Measurements from ENCODE around the gene LRCOL1. TPM values are rescaled to one million over a fixed set of nuclear protein-coding genes. Genes with fewer than 3 reads are reported as not detected.

Gene LRCOL1
- total and polyA plus RNA-seq, 2 of the 13 experiments (the other 11 are each of a cell fraction or from before 2014, with no cell fraction given): not detected

DNA sequence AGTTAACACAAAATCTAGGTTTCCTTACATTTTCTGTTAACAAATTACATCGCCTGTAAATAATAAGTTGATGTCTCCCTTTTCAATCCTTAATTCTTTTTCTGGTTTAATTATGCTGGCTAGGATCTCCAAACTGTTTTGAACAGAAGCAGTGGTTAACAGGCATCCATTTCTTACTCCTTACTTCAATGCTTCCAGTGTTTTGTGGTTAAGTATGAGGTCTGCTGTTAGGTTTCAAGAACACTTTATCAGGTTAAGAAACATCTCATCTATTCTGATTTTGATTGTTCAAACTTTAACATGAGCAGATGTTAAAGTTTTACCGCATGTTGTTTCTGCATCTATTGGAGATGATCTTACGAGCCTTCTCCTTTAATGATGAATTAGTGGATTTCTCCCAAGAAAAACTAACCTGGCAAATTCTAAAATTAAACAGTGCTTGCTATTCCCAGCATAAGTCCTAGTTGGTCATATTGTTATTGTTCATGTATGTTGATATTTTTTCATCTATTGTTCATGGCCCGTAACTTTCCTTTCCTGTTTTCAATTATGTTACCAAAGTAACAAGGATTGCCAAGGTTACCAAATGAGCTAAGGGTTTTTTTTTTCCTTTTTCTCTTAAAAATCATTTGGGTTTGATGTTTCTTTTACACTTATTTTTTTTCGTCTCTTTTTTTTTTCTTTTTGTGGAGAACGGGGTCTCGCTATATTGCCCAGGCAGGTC lies 43.3 kb upstream of the LRCOL1 start:
- intact Hi-C loops (cut with micrococcal nuclease; ENCODE audit: unreplicated experiment): no loop called here
- H4K20me1 ChIP-seq (ENCODE audit: insufficient read depth, low read length): no peaks in the 10 kb centered on the region
- H3K36me3 ChIP-seq (replicated peaks in 1 of 2; ENCODE audit: control insufficient read depth in 1 of 2, insufficient read depth in 2 of 2, low read length in 2 of 2): peaks cover 25 to 65% of the 10 kb centered on the region in 2 experiments; a peak in 4 of 5 replicates
- CTCF ChIA-PET (ENCODE audit: low intra/inter-chr PET ratio, low total read pairs): no interaction called here
- no peaks in the 10 kb centered on the region for H3K9me3 ChIP-seq (ENCODE audit: low read length)
- ATAC-seq (no peak), DNase-seq (ENCODE audit: low spot score) (no peak), FAIRE-seq (no peak)
- POLR2A ChIA-PET: no interaction called here
- WGBS (ENCODE audit: low lambda C conversion rate): 96% methylated on average over 7 of the region's 7 CpGs
- no peak overlapping the region for H3K4me2 ChIP-seq (ENCODE audit: low read depth, low read length)
- H3K4me3 ChIP-seq (replicated peaks in 1 of 3; ENCODE audit: insufficient read depth in 1 of 3, low read depth in 2 of 3, low read length in 3 of 3): no peak overlapping the region
- no TSS peak for BruUV-seq (replicated peaks)
- in situ Hi-C loops (cut with HindIII; ENCODE audit: extremely low pct_ligation_motif_present, low pct_unique_long_range_greater_than_20kb): no loop called here
- TF ChIP-seq POLR2A (IDR thresholded peaks at IDR 0.05; ENCODE audit: insufficient read depth in 1 of 2, low read depth in 2 of 2, low read length in 2 of 2) (no peak), CCDC6 (CRISPR knock-in tag; IDR thresholded peaks at IDR 0.05) (no peak), ZNF224 (CRISPR knock-in tag; IDR thresholded peaks at IDR 0.05) (no peak)
- TF ChIP-seq, protein P1, sequence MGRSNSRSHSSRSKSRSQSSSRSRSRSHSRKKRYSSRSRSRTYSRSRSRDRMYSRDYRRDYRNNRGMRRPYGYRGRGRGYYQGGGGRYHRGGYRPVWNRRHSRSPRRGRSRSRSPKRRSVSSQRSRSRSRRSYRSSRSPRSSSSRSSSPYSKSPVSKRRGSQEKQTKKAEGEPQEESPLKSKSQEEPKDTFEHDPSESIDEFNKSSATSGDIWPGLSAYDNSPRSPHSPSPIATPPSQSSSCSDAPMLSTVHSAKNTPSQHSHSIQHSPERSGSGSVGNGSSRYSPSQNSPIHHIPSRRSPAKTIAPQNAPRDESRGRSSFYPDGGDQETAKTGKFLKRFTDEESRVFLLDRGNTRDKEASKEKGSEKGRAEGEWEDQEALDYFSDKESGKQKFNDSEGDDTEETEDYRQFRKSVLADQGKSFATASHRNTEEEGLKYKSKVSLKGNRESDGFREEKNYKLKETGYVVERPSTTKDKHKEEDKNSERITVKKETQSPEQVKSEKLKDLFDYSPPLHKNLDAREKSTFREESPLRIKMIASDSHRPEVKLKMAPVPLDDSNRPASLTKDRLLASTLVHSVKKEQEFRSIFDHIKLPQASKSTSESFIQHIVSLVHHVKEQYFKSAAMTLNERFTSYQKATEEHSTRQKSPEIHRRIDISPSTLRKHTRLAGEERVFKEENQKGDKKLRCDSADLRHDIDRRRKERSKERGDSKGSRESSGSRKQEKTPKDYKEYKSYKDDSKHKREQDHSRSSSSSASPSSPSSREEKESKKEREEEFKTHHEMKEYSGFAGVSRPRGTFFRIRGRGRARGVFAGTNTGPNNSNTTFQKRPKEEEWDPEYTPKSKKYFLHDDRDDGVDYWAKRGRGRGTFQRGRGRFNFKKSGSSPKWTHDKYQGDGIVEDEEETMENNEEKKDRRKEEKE (IDR thresholded peaks at IDR 0.05): no peak
- TF ChIP-seq, protein P2, sequence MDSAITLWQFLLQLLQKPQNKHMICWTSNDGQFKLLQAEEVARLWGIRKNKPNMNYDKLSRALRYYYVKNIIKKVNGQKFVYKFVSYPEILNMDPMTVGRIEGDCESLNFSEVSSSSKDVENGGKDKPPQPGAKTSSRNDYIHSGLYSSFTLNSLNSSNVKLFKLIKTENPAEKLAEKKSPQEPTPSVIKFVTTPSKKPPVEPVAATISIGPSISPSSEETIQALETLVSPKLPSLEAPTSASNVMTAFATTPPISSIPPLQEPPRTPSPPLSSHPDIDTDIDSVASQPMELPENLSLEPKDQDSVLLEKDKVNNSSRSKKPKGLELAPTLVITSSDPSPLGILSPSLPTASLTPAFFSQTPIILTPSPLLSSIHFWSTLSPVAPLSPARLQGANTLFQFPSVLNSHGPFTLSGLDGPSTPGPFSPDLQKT (CRISPR knock-in tag; IDR thresholded peaks at IDR 0.05; ENCODE audit: borderline replicate concordance): no peak
- TF ChIP-seq, protein P3, sequence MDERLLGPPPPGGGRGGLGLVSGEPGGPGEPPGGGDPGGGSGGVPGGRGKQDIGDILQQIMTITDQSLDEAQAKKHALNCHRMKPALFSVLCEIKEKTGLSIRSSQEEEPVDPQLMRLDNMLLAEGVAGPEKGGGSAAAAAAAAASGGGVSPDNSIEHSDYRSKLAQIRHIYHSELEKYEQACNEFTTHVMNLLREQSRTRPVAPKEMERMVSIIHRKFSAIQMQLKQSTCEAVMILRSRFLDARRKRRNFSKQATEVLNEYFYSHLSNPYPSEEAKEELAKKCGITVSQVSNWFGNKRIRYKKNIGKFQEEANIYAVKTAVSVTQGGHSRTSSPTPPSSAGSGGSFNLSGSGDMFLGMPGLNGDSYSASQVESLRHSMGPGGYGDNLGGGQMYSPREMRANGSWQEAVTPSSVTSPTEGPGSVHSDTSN (CRISPR knock-in tag; IDR thresholded peaks at IDR 0.05): no peak
- no peak overlapping the region for H3K27ac ChIP-seq (ENCODE audit: extremely low read length, insufficient read depth, low read length)
- no peaks in the 10 kb centered on the region for H3K27me3 ChIP-seq (ENCODE audit: control insufficient read depth in 1 of 2, insufficient read depth in 2 of 2, low read length in 2 of 2)
- no peak overlapping the region for H3K9ac ChIP-seq (ENCODE audit: insufficient read depth, low read depth, low read length)
- no peak overlapping the region for H2AFZ ChIP-seq (ENCODE audit: low read length)
- no peaks in the 10 kb centered on the region for H3K4me1 ChIP-seq (ENCODE audit: insufficient read depth, low read length)
- no peaks in the 10 kb centered on the region for H3K79me2 ChIP-seq (ENCODE audit: insufficient read depth, low read length)

All from HepG2 (cell line).